ENCODE data around the gene AGAP1. TPM values are rescaled to one million over a fixed set of nuclear protein-coding genes. Genes with fewer than 3 reads are reported as not detected.

AGAP1 gene
- total RNA-seq, 3 donors from 2014 or later (not counting 1 experiment from before 2014, with no cell fraction given): 42.0 to 56.4 (median 45.7) TPM

DNA sequence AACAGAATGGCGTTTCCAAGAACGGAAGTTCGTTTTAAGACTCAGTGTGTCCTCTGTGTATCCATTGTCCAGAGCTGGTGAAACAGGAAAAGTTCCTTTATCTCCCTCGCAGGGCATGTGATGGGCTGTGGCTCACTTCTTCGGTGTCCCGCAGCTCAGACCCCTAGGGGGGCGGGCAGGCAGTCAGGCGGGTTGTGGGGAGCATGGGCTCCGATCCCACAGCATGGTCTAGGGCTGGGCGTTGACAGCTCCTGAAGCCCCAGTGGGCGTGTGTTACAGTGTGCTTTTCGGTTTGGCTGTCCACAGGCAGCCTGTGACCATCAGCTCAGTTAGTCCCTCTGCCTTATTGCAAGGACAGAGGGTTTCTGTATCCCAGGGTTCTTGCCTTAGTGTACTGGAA is 319.6 kb downstream of the AGAP1 start:
- no peaks in the 10 kb centered on the region for H3K4me1 Mint-ChIP-seq
- DNase-seq (no peak), ATAC-seq (no peak)
- H3K27me3 Mint-ChIP-seq (ENCODE audit: low read depth in 2 of 2): no peaks in the 10 kb centered on the region
- Histone ChIP-seq H3K27ac (ENCODE audit: low read length) (no peak overlapping the region), H3K9me3 (ENCODE audit: control insufficient read depth, insufficient read depth, low read length) (no peaks in the 10 kb centered on the region), H3K36me3 (ENCODE audit: control insufficient read depth, insufficient read depth, low read length) (no peaks in the 10 kb centered on the region), H3K4me3 (ENCODE audit: low read length) (no peak overlapping the region), H3K27me3 (ENCODE audit: control insufficient read depth, insufficient read depth, low read length) (no peaks in the 10 kb centered on the region), H3K4me1 (ENCODE audit: control insufficient read depth, insufficient read depth, low read length) (no peaks in the 10 kb centered on the region)
- TF ChIP-seq, protein P1, sequence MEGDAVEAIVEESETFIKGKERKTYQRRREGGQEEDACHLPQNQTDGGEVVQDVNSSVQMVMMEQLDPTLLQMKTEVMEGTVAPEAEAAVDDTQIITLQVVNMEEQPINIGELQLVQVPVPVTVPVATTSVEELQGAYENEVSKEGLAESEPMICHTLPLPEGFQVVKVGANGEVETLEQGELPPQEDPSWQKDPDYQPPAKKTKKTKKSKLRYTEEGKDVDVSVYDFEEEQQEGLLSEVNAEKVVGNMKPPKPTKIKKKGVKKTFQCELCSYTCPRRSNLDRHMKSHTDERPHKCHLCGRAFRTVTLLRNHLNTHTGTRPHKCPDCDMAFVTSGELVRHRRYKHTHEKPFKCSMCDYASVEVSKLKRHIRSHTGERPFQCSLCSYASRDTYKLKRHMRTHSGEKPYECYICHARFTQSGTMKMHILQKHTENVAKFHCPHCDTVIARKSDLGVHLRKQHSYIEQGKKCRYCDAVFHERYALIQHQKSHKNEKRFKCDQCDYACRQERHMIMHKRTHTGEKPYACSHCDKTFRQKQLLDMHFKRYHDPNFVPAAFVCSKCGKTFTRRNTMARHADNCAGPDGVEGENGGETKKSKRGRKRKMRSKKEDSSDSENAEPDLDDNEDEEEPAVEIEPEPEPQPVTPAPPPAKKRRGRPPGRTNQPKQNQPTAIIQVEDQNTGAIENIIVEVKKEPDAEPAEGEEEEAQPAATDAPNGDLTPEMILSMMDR (IDR thresholded peaks at IDR 0.05): no peak
- 95% methylated on average over 12 of the region's 12 CpGs for WGBS (ENCODE audit: insufficient coverage)
- no peaks in the 10 kb centered on the region for H3K9me3 Mint-ChIP-seq
- intact Hi-C loops (cut with micrococcal nuclease): no loop called here
- H3K27ac Mint-ChIP-seq: no peak overlapping the region
- no peaks in the 10 kb centered on the region for H3K36me3 Mint-ChIP-seq
- no peak overlapping the region for H3K4me3 Mint-ChIP-seq

DNA sequence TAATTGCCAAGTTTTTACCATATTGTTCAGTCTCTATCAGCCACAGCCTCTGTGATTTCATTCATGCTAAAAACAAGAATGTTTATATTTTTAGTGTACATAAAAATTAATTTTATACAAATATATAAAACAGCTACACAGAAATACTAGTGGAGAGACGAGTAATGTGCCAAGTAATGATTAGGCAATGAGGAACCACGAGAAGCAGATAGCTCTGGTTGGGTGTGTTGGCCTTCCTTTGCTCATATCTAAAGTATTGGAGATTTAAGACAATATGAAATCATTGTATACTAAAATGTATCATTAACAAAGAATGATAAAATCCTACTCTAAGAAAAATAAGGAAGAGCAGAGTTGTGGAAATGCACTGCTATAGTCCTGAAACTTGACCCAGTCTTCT is 326.7 kb downstream of the AGAP1 start:
- H3K9me3 ChIP-seq (ENCODE audit: control insufficient read depth, insufficient read depth, low read length): no peaks in the 10 kb centered on the region
- DNase-seq (no peak), ATAC-seq (no peak)
- H3K4me3 Mint-ChIP-seq: no peak overlapping the region
- H3K27me3 ChIP-seq (ENCODE audit: control insufficient read depth, insufficient read depth, low read length): no peaks in the 10 kb centered on the region
- no peaks in the 10 kb centered on the region for H3K27me3 Mint-ChIP-seq (ENCODE audit: low read depth in 2 of 2)
- no peak overlapping the region for H3K4me3 ChIP-seq (ENCODE audit: low read length)
- no peaks in the 10 kb centered on the region for H3K36me3 Mint-ChIP-seq
- no peaks in the 10 kb centered on the region for H3K4me1 Mint-ChIP-seq
- intact Hi-C loops (cut with micrococcal nuclease): no loop called here
- no peaks in the 10 kb centered on the region for H3K4me1 ChIP-seq (ENCODE audit: control insufficient read depth, insufficient read depth, low read length)
- H3K27ac ChIP-seq (ENCODE audit: low read length): no peak overlapping the region
- TF ChIP-seq, protein P1 (IDR thresholded peaks at IDR 0.05): no peak
- 80% methylated on average over 2 of the region's 2 CpGs for WGBS (ENCODE audit: insufficient coverage)
- peaks cover 0 to 4% of the 10 kb centered on the region in 2 donors for H3K9me3 Mint-ChIP-seq
- no peak overlapping the region for H3K27ac Mint-ChIP-seq
- H3K36me3 ChIP-seq (ENCODE audit: control insufficient read depth, insufficient read depth, low read length): no peaks in the 10 kb centered on the region

DNA sequence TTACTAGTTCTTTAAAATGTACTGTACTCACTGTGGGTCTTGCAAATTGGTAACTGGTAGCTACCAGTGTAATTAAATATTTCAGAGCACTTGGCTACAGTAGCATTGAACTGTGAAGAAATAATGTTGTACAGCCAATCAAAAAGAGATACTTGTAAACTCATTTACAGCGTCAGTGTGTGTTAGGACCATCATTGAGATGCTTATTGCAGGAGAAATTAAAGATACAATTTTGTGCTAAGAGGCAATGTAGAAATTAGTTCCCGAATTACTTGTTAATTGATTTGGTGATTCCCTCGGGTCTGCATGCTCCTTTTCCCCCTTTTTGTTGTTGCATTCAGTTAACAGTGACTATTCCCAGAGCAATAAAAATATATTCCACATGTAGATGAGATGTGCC is 330.5 kb downstream of the AGAP1 start:
- DNase-seq: no peak
- intact Hi-C loops (cut with micrococcal nuclease): no loop called here
- 90% methylated on average over 3 of the region's 3 CpGs for WGBS (ENCODE audit: insufficient coverage)
- H3K4me3 Mint-ChIP-seq: no peak overlapping the region
- no peak overlapping the region for H3K27ac Mint-ChIP-seq
- H3K9me3 ChIP-seq (ENCODE audit: control insufficient read depth, insufficient read depth, low read length): no peaks in the 10 kb centered on the region
- ATAC-seq: no peak
- H3K4me1 Mint-ChIP-seq: peaks cover under 1 to 5% of the 10 kb centered on the region in 2 donors
- H3K9me3 Mint-ChIP-seq: peaks cover 0 to 4% of the 10 kb centered on the region in 2 donors
- H3K27ac ChIP-seq (ENCODE audit: low read length): no peak overlapping the region
- H3K4me3 ChIP-seq (ENCODE audit: low read length): no peak overlapping the region
- no peaks in the 10 kb centered on the region for H3K27me3 ChIP-seq (ENCODE audit: control insufficient read depth, insufficient read depth, low read length)
- H3K27me3 Mint-ChIP-seq (ENCODE audit: low read depth in 2 of 2): no peaks in the 10 kb centered on the region
- H3K36me3 Mint-ChIP-seq: no peaks in the 10 kb centered on the region
- no peaks in the 10 kb centered on the region for H3K36me3 ChIP-seq (ENCODE audit: control insufficient read depth, insufficient read depth, low read length)
- TF ChIP-seq, protein P1 (IDR thresholded peaks at IDR 0.05): no peak
- no peaks in the 10 kb centered on the region for H3K4me1 ChIP-seq (ENCODE audit: control insufficient read depth, insufficient read depth, low read length)

DNA sequence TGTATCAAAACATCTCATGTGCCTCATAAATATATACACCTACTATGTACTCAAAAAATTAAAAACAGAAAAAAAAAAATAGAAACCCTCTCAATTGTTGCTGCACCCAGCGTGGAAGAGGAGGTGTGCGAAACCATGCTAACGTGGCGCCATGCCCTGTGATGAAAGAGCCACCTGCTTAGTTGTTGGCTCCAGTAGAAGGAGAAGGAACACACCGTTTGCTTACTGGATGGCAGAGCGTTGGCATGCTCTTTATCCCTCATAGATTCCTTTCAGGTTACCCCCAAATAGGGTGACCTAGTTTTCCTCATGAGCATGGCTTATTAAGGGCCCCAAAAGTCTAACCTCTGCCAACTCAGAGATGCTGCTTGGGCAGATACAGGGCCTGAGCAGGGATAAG is 332.1 kb downstream of the AGAP1 start:
- no peak for ATAC-seq
- peaks cover 5 to 9% of the 10 kb centered on the region in 2 donors for H3K4me1 Mint-ChIP-seq
- H3K27ac ChIP-seq (ENCODE audit: low read length): no peak overlapping the region
- H3K36me3 ChIP-seq (ENCODE audit: control insufficient read depth, insufficient read depth, low read length): no peaks in the 10 kb centered on the region
- no peaks in the 10 kb centered on the region for H3K36me3 Mint-ChIP-seq
- H3K9me3 ChIP-seq (ENCODE audit: control insufficient read depth, insufficient read depth, low read length): no peaks in the 10 kb centered on the region
- H3K27me3 Mint-ChIP-seq (ENCODE audit: low read depth in 2 of 2): no peaks in the 10 kb centered on the region
- H3K4me1 ChIP-seq (ENCODE audit: control insufficient read depth, insufficient read depth, low read length): no peaks in the 10 kb centered on the region
- H3K27me3 ChIP-seq (ENCODE audit: control insufficient read depth, insufficient read depth, low read length): no peaks in the 10 kb centered on the region
- intact Hi-C loops (cut with micrococcal nuclease): no loop called here
- DNase-seq: no peak
- TF ChIP-seq, protein P1 (IDR thresholded peaks at IDR 0.05): no peak
- H3K9me3 Mint-ChIP-seq: peaks cover 0 to 4% of the 10 kb centered on the region in 2 donors
- no peak overlapping the region for H3K4me3 Mint-ChIP-seq
- no peak overlapping the region for H3K27ac Mint-ChIP-seq
- no peak overlapping the region for H3K4me3 ChIP-seq (ENCODE audit: low read length)
- 97% methylated on average over 6 of the region's 6 CpGs for WGBS (ENCODE audit: insufficient coverage)

Measured in natural killer cell (primary cell).